GM12891 (cell line): ENCODE data around the gene MIA2.

Source experiments
- POLR2AphosphoS5 ChIP-seq: IDR thresholded peaks from 2 replicates; pipeline ENCODE4 v1.6.1; 2011; ENCODE audit warnings: low read depth, low read length, control low read depth
- SPI1 ChIP-seq: IDR thresholded peaks from 2 replicates; pipeline ENCODE4 v1.6.1; 2011; ENCODE audit warnings: low read depth, low read length, control low read depth

DNA sequence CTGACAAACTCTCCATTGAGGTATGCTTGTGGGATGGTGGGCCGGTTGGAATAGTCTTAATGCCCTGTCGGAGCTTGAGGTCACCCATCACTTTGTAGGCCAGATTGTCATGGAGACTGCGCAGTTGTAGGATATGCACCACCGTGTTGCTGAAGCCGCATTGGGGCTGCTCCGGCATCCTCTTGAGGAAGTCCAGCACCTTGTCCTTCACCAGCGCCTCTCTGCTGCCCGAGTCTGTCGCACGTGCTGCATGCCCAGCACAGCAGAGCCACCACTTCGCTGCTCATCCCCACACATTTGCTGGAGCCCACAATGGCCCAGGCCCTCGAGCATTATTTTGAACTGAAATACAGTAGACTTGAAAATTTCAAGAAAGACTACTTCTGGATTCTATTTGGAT, 136.7 kb downstream of the MIA2 start:
- TF ChIP-seq POLR2AphosphoS5 = no peak
- no peak for TF ChIP-seq SPI1
